ENCODE results near the gene CCND2. TPM values are rescaled to one million over a fixed set of nuclear protein-coding genes. Genes with fewer than 3 reads are reported as not detected.

The CCND2 gene
- total and polyA plus RNA-seq, 2 of the 8 experiments (the other 6 are each of a cell fraction or from before 2014, with no cell fraction given): 41.7 to 223 TPM

- Histone ChIP-seq H3K23ac (ENCODE audit: insufficient read length) (no peak overlapping the region), H3K4me1 (replicated peaks in 1 of 4; ENCODE audit: control insufficient read depth in 3 of 4, insufficient read depth in 4 of 4, low read length in 3 of 4) (peaks cover 0 to 6% (median 1%) of the 10 kb centered on the region in 4 experiments; a peak in 4 of 7 replicates), H2BK12ac (ENCODE audit: low read depth, low read length) (no peak overlapping the region), H4K5ac (ENCODE audit: insufficient read length, low read depth, low read length) (no peak overlapping the region), H2AK5ac (ENCODE audit: low read depth, low read length) (no peak overlapping the region), H3K9ac (replicated peaks in 1 of 4; ENCODE audit: extremely low read depth in 1 of 4, low read depth in 3 of 4, low read length in 3 of 4) (no peak overlapping the region), H3K56ac (replicated peaks; ENCODE audit: insufficient read length, low read depth, low read length) (no peak overlapping the region), H4K91ac (replicated peaks; ENCODE audit: insufficient read length, low read length) (no peak overlapping the region), H3K27ac (ENCODE audit: low read depth, low read length) (no peak overlapping the region), H3K14ac (ENCODE audit: insufficient read length) (no peak overlapping the region), H2AFZ (ENCODE audit: low read length) (no peak overlapping the region), H4K8ac (ENCODE audit: extremely low read depth, insufficient read depth, low read length) (no peak overlapping the region), H2BK5ac (ENCODE audit: low read depth, low read length) (no peak overlapping the region), H3K79me2 (ENCODE audit: control insufficient read depth in 1 of 2, insufficient read depth in 2 of 2, low read length in 2 of 2) (peaks cover 0 to 8% of the 10 kb centered on the region in 2 experiments; a peak in 3 of 4 replicates), H3K4ac (replicated peaks; ENCODE audit: insufficient read length, low read depth, low read length) (no peak overlapping the region), H3K4me3 (ENCODE audit: extremely low read depth in 1 of 4, insufficient read depth in 2 of 4, low read depth in 3 of 4, low read length in 4 of 4) (no peak overlapping the region), H3K79me1 (ENCODE audit: low read depth, low read length) (peaks cover 3% of the 10 kb centered on the region; the same call in 1 of the 2 replicates), H3K18ac (ENCODE audit: extremely low read depth, low read length) (no peak overlapping the region), H2BK120ac (replicated peaks; ENCODE audit: low read depth, low read length) (no peak overlapping the region), H2BK20ac (ENCODE audit: low read length) (no peak overlapping the region), H2BK15ac (ENCODE audit: low read length) (no peak overlapping the region), H3K9me3 (ENCODE audit: insufficient read depth in 2 of 2, low read depth in 1 of 2, low read length in 1 of 2) (no peaks in the 10 kb centered on the region), H3K23me2 (ENCODE audit: low read depth, low read length) (no peaks in the 10 kb centered on the region), H3K4me2 (ENCODE audit: insufficient read depth in 1 of 2, low read depth in 2 of 2, low read length in 2 of 2) (no peak overlapping the region), H3K27me3 (replicated peaks in 1 of 4; ENCODE audit: control insufficient read depth in 3 of 4, extremely low read depth in 1 of 4, insufficient read depth in 3 of 4, low read length in 3 of 4) (no peaks in the 10 kb centered on the region), H3K36me3 (ENCODE audit: control insufficient read depth in 2 of 4, insufficient read depth in 4 of 4, low read length in 3 of 4) (peaks cover 27 to 87% (median 59%) of the 10 kb centered on the region in 4 experiments), H4K20me1 (replicated peaks in 1 of 2; ENCODE audit: control insufficient read depth in 1 of 2, insufficient read depth in 2 of 2, low read length in 2 of 2) (peaks cover 7 to 20% of the 10 kb centered on the region in 2 experiments)
- 92% methylated on average over 11 of the region's 11 CpGs; no CpG with 5 or more reads in 1 of the 2 experiments for WGBS, 2 experiments (ENCODE audit: extremely low coverage in 1 of 2, insufficient coverage in 1 of 2, insufficient read length in 1 of 2, insufficient replicate concordance in 2 of 2, low coverage in 1 of 2, low lambda C conversion rate in 2 of 2, missing lambda C conversion rate in 1 of 2)
- TF ChIP-seq CTBP2 (IDR thresholded peaks at IDR 0.05; ENCODE audit: borderline replicate concordance, insufficient read depth, insufficient read length, low read length) (no peak), SIN3A (conservative IDR thresholded peaks at IDR 0.05 in 1 of 2, IDR thresholded peaks at IDR 0.05 in 1 of 2; ENCODE audit: low read depth in 1 of 2, low read length in 2 of 2) (no peak), POLR2A (IDR thresholded peaks at IDR 0.05; ENCODE audit: control extremely low read depth in 1 of 2, low read depth in 2 of 2, low read length in 2 of 2) (no peak), SIX5 (IDR thresholded peaks at IDR 0.05; ENCODE audit: low read depth, low read length) (no peak), EP300 (IDR thresholded peaks at IDR 0.05; ENCODE audit: borderline replicate concordance in 1 of 2, low read depth in 2 of 2, low read length in 2 of 2) (no peak)
- ChIA-PET POLR2A (ENCODE audit: partially characterized antibody) (interaction anchor here (1.0 to 25.4 kb wide), 3 partner anchors 13 to 262 kb away, joined by 3 to 531 read pairs (median 3); partner anchors contain the start of gene CCND2), CTCF (ENCODE audit: partially characterized antibody) (interaction anchor here (1.5 kb wide), 1 partner anchor 19 kb away, joined by 3 read pairs; no protein-coding TSS in a partner anchor)
- DNase-seq (ENCODE audit: low read depth in 1 of 2, low spot score in 2 of 2) (no peak), FAIRE-seq (no peak)
Measured at GRCh38 chr12:4301932-4302501, 28.5 kb downstream of the CCND2 start.
